Endothelial cell (in vitro differentiated cells): ENCODE data around the gene ZNF326. TPM values are rescaled to one million over a fixed set of nuclear protein-coding genes. Genes with fewer than 3 reads are reported as not detected.

Source experiments
- DNase-seq: peaks from one replicate; pipeline ENCODE4 v3.0.0; 2021; ENCODE audit warnings: low spot score
- H3K27ac Mint-ChIP-seq: one replicate; pipeline ENCODE4 v1.8.0; 2021; ENCODE audit warnings: mixed read lengths, inconsistent platforms; ENCODE audit not compliant: unreplicated experiment
- H3K27me3 Mint-ChIP-seq: one replicate; pipeline ENCODE4 v1.8.0; 2021; ENCODE audit warnings: mild to moderate bottlenecking, moderate library complexity, mixed read lengths, inconsistent platforms; ENCODE audit not compliant: unreplicated experiment
- H3K36me3 Mint-ChIP-seq: one replicate; pipeline ENCODE4 v1.8.0; 2021; ENCODE audit warnings: mild to moderate bottlenecking, low read depth, mixed read lengths, inconsistent platforms; ENCODE audit not compliant: unreplicated experiment
- H3K4me1 Mint-ChIP-seq: one replicate; pipeline ENCODE4 v1.8.0; 2021; ENCODE audit warnings: mild to moderate bottlenecking, mixed read lengths, inconsistent platforms; ENCODE audit not compliant: unreplicated experiment
- H3K4me3 Mint-ChIP-seq: one replicate; pipeline ENCODE4 v1.8.0; 2021; ENCODE audit warnings: mild to moderate bottlenecking, mixed read lengths, inconsistent platforms; ENCODE audit not compliant: unreplicated experiment
- H3K9me3 Mint-ChIP-seq: one replicate; pipeline ENCODE4 v1.8.0; 2021; ENCODE audit warnings: mixed read lengths, inconsistent platforms; ENCODE audit not compliant: unreplicated experiment
- total RNA-seq: library from RNA; stranded (reverse); fragmentation: NEBNext Ultra II Directional; extraction: Animal tissue kit (Norgen Biotek cat#: 25700); gene quantifications from one replicate; pipeline ENCODE4 v1.2.1, GENCODE V29; 2021; ENCODE audit not compliant: unreplicated experiment
- TF ChIP-seq, protein P1 (sequence below): fragments of 200-600 bp; sonication (generic); IDR thresholded peaks from one replicate; pipeline ENCODE4 v1.5.0; 2021; ENCODE audit warnings: antibody characterized with exemption; ENCODE audit not compliant: unreplicated experiment

The ZNF326 gene
- total RNA-seq, 1 donor from 2014 or later: 36.5 TPM

DNA sequence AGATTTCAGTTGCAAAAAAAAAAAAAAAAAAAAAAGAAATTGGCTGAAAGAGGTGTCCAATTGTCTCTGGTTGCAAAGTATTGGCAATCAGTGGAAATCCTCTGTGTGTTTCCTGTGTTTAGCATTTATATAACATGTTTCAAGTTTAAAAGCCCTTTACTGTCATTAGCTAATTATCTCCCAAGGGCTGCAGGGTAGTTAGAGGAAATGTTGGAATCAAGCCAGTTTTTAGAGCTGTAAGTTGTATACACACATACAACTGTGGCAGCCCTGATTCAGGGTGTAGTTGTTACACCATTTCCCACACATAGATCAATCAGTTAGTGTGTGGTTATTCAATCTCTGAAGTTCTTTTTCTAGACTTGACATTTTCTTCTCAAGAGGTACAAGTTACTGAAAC, 8.9 kb upstream of the ZNF326 start:
- Mint-ChIP-seq H3K4me3 (no peak overlapping the region), H3K9me3 (no peaks in the 10 kb centered on the region), H3K36me3 (no peaks in the 10 kb centered on the region), H3K4me1 (peaks cover 4% of the 10 kb centered on the region), H3K27me3 (peaks cover 1% of the 10 kb centered on the region), H3K27ac (no peak overlapping the region)
- TF ChIP-seq, protein P1, sequence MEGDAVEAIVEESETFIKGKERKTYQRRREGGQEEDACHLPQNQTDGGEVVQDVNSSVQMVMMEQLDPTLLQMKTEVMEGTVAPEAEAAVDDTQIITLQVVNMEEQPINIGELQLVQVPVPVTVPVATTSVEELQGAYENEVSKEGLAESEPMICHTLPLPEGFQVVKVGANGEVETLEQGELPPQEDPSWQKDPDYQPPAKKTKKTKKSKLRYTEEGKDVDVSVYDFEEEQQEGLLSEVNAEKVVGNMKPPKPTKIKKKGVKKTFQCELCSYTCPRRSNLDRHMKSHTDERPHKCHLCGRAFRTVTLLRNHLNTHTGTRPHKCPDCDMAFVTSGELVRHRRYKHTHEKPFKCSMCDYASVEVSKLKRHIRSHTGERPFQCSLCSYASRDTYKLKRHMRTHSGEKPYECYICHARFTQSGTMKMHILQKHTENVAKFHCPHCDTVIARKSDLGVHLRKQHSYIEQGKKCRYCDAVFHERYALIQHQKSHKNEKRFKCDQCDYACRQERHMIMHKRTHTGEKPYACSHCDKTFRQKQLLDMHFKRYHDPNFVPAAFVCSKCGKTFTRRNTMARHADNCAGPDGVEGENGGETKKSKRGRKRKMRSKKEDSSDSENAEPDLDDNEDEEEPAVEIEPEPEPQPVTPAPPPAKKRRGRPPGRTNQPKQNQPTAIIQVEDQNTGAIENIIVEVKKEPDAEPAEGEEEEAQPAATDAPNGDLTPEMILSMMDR: no peak
- no peak for DNase-seq

DNA sequence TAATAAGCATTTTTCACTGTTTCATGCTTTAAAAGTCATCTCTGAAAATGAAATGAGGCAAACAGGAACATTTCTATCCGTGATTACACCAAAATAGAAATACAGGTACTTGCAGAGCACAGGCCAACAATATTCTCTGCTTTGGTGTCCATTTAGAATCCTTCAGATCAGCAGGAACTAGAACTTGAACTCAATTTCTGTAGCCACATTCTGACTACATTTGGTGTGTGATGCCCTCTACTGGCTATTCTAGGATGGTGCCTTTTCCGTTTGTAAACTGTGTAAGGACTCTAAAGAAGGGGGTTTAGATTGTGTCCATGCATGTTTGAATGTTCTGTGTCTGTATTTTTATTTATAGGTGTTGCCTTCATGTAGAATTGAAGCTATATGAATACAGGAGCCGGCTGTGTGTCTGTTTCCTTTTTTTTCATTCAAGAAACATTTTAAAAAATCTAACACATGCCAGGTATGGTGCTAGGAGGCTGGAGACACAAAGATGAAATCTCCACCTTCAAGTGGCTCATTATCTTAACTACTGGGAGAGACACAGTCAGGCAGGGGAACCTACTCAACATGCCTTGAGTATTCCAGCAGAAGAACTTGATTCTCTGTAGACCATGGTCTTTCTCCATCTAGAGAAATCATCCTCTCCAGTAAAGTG, 7.6 kb upstream of the ZNF326 start:
- Mint-ChIP-seq H3K9me3 (no peaks in the 10 kb centered on the region), H3K27ac (no peak overlapping the region), H3K27me3 (peaks cover 1% of the 10 kb centered on the region), H3K4me3 (no peak overlapping the region), H3K4me1 (peaks cover 4% of the 10 kb centered on the region), H3K36me3 (no peaks in the 10 kb centered on the region)
- peak; percentile 50 for DNase-seq
- TF ChIP-seq, protein P1: peak; percentile 86

DNA sequence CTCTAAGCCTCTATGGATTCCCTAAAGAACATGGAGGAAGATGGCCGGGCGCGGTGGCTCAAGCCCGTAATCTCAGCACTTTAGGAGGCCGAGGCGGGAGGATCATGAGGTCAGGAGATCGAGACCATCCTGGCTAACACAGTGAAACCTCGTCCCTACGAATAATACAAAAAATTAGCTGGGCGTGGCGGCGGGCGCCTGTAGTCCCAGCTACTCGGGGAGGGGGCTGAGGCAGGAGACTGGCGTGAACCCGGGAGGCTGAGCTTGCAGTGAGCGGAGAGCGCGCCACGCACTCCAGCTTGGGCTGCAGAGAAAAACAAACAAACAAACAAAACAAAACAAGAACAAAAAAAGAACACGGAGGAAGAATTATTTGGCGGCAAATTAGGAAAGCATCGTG, 5.8 kb upstream of the ZNF326 start:
- Mint-ChIP-seq H3K9me3 (no peaks in the 10 kb centered on the region), H3K4me1 (peaks cover 6% of the 10 kb centered on the region), H3K27me3 (no peaks in the 10 kb centered on the region), H3K27ac (no peak overlapping the region), H3K4me3 (no peak overlapping the region), H3K36me3 (no peaks in the 10 kb centered on the region)
- TF ChIP-seq, protein P1: no peak
- DNase-seq: no peak

DNA sequence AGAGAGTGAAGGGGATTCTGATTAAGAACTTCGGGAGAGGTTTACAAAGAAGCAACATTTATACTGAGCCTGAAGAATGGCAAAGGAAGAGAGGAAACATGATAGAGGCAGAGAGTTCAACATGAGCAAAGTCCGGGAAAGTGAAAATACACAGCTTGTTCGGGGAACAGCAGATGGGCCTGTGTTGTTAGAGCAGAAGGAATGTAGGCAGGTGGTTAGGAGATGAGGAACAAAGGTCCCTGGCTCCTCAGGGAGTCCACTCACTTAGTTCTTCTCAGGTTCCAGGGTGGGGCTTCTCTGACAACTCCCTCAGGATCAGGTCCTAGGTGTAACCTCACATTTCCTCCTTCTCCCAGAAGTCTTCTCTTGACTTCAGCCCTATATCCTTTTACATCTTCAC, 5.1 kb upstream of the ZNF326 start:
- no peak for DNase-seq
- Mint-ChIP-seq H3K4me1 (peaks cover 6% of the 10 kb centered on the region), H3K27ac (no peak overlapping the region), H3K9me3 (no peaks in the 10 kb centered on the region), H3K27me3 (no peaks in the 10 kb centered on the region), H3K36me3 (no peaks in the 10 kb centered on the region), H3K4me3 (no peak overlapping the region)
- TF ChIP-seq, protein P1: no peak

DNA sequence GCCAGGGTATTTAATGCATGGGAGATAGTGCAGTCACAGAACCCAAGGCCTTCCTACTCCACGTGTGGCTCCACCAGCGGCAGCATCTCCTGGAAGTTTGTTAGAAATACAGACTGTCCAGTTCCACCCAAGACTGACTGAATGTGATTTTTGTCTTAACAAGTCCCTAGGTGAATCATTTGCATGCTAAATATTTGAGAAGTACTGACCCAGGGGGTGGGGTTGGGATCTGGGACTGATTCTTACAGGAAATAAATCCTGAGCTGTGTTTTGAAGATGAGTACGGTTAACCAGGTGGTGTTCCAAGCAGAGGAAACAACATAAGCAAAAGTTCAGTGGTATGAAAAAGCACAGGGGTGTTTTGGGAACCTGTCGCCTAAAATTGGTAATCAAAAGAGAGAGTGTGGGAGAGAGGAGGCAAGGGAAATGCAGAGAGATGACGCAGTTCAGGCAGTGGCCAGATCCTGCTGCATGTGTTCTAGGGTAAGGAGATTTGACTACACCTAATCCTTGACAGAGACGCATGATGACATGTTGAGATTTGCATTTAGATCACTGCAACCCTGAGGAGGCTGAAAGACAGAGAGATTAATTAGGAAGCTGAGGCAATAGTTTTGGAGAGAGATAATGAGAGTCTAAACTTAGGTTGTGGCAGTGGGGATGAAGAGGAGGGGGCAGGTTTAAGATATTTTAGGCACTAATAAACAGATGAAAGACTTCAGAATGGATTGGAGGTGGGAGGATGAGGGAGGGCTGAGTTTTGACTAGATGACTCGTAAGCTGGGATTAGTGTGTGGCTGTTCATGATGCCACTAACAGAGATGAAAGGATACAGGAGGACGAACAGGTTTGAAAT, 3.7 kb upstream of the ZNF326 start:
- Mint-ChIP-seq H3K36me3 (peaks cover 4% of the 10 kb centered on the region), H3K27me3 (peaks cover 4% of the 10 kb centered on the region)

More for the DNA sequence above, 3.7 kb upstream of the ZNF326 start:
- DNase-seq: no peak
- H3K4me1 Mint-ChIP-seq: peaks cover 11% of the 10 kb centered on the region
- H3K4me3 Mint-ChIP-seq: no peak overlapping the region
- TF ChIP-seq, protein P1: no peak
- no peak overlapping the region for H3K27ac Mint-ChIP-seq
- no peaks in the 10 kb centered on the region for H3K9me3 Mint-ChIP-seq
